K562 (cell line): ENCODE results near the gene NPAS2. TPM values are rescaled to one million over a fixed set of nuclear protein-coding genes. Genes with fewer than 3 reads are reported as not detected.

Experiments
- ATAC-seq: fragments of 200-7000 bp; cut with Tn5 transposase; 3 replicates; pipeline ENCODE4 v1.9.1; 2020; ENCODE audit warnings: moderate library complexity
- BruUV-seq: library from RNA; stranded (reverse); fragments of 400-500 nt; replicated peaks from 2 replicates; lab custom pipeline; 2021; lab: Mats Ljungman, UMichigan
- CTCF ChIA-PET: fragments of 300-600 bp; formaldehyde crosslinking; extraction: SDS; loops from one replicate; lab custom pipeline; 2021; ENCODE audit warnings: low intra/inter-chr PET ratio; lab: Yijun Ruan, JAX
- POLR2A ChIA-PET: fragments of 300-600, 350-650 bp; sonication (Branson Sonifier 250); formaldehyde crosslinking; extraction: SDS; loops from one replicate; lab custom pipeline; 2021; ENCODE audit warnings: antibody characterized with exemption, inconsistent platforms; lab: Yijun Ruan, JAX
- DNase-seq, 4 experiments: peaks; one replicate each; pipeline versions ENCODE4 v3.0.0 to v3.0.0-alpha.2; 2011 to 2018; ENCODE audit warnings: low spot score in 3 of 4, mixed read lengths in 3 of 4; ENCODE audit errors: extremely low read depth in 1 of 4
- FAIRE-seq: peaks from 2 replicates; lab custom pipeline; 2011; peaks lifted over from hg19 to GRCh38; lab: Jason Lieb, UNC
- H2AFZ ChIP-seq: 2 replicates; pipeline ENCODE4 v1.6.0; 2011; ENCODE audit warnings: low read depth, low read length, control low read depth, inconsistent platforms
- H3K27ac ChIP-seq: fragments of 200-600 bp; 3 replicates; pipeline ENCODE4 v1.8.0; 2011; ENCODE audit warnings: low read depth, mild to moderate bottlenecking, control low read depth, inconsistent platforms, low read length, moderate library complexity, mixed read lengths; ENCODE audit errors: extremely low read depth
- H3K27me3 ChIP-seq, 2 experiments: fragments of 300-600 bp in 1 of 2; 2 replicates in 1 of 2; 3 replicates in 1 of 2; pipeline versions ENCODE4 v1.6.0 to v1.8.0; 2011; ENCODE audit warnings: inconsistent platforms in 2 of 2, low read length in 2 of 2, mild to moderate bottlenecking in 1 of 2, mixed read lengths in 1 of 2, moderate library complexity in 1 of 2; ENCODE audit not compliant: control insufficient read depth in 2 of 2, insufficient read depth in 2 of 2
- H3K36me3 ChIP-seq: fragments of 300-600 bp; 3 replicates; pipeline ENCODE4 v1.8.0; 2011; ENCODE audit warnings: mild to moderate bottlenecking, low read length, inconsistent platforms; ENCODE audit not compliant: control insufficient read depth, insufficient read depth
- H3K4me1 ChIP-seq, 2 experiments: fragments of 200-600 bp in 1 of 2; replicated peaks in 1 of 2; 2 replicates in 1 of 2; 3 replicates in 1 of 2; pipeline versions ENCODE4 v1.5.1 to v1.8.0; 2011; ENCODE audit warnings: inconsistent platforms in 2 of 2, low read length in 2 of 2, mild to moderate bottlenecking in 1 of 2, mixed read lengths in 1 of 2, moderate library complexity in 1 of 2; ENCODE audit not compliant: control insufficient read depth in 2 of 2, insufficient read depth in 2 of 2
- H3K4me2 ChIP-seq: 2 replicates; pipeline ENCODE4 v1.6.1; 2011; ENCODE audit warnings: low read length, control low read depth, inconsistent platforms, mixed read lengths; ENCODE audit not compliant: insufficient read depth
- H3K4me3 ChIP-seq: fragments of 200-600 bp; sonication (generic), shearing (Covaris generic); 2 replicates; pipeline ENCODE4 v1.5.1; 2016; ENCODE audit warnings: control low read depth, inconsistent platforms
- H3K79me2 ChIP-seq: fragments of 200-600 bp; 3 replicates; pipeline ENCODE4 v1.8.0; 2011; ENCODE audit warnings: low read length, inconsistent platforms; ENCODE audit not compliant: control insufficient read depth, insufficient read depth
- H3K9ac ChIP-seq, 2 experiments: 2 replicates each; pipeline versions ENCODE4 v1.6.0 to v1.6.1; 2011; ENCODE audit warnings: low read depth in 2 of 2, low read length in 2 of 2, control low read depth in 1 of 2, inconsistent platforms in 1 of 2, mild to moderate bottlenecking in 1 of 2, mixed read lengths in 1 of 2; ENCODE audit not compliant: insufficient read depth in 1 of 2
- H3K9me1 ChIP-seq: one replicate; pipeline ENCODE4 v1.6.0; 2011; ENCODE audit warnings: inconsistent platforms, mild to moderate bottlenecking, low read length, moderate library complexity; ENCODE audit not compliant: control insufficient read depth, insufficient read depth
- H3K9me3 ChIP-seq: replicated peaks from 2 replicates; pipeline ENCODE4 v1.5.1; 2011; ENCODE audit warnings: low read depth, low read length, inconsistent platforms; ENCODE audit not compliant: control insufficient read depth, insufficient read depth
- H4K20me1 ChIP-seq: replicated peaks from 2 replicates; pipeline ENCODE4 v1.6.1; 2011; ENCODE audit warnings: low read length, inconsistent platforms, mixed read lengths; ENCODE audit not compliant: control insufficient read depth, insufficient read depth
- BRF1 ChIP-seq: IDR thresholded peaks from 3 replicates; pipeline ENCODE4 v1.6.1; 2011; ENCODE audit warnings: borderline replicate concordance, mild to moderate bottlenecking; ENCODE audit not compliant: insufficient read length; ENCODE audit errors: extremely low read depth
- CREB3 ChIP-seq: fragments of 450-650 bp; conservative IDR thresholded peaks from 2 replicates; pipeline ENCODE4 v1.6.1; 2016; ENCODE audit warnings: missing genetic modification characterization, low read depth, mild to moderate bottlenecking, missing compliant biosample characterization, moderate library complexity
- DACH1 ChIP-seq: fragments of 450-650 bp; IDR thresholded peaks from 2 replicates; pipeline ENCODE4 v1.6.1; 2018; ENCODE audit not compliant: partially characterized antibody
- E2F6 ChIP-seq, 2 experiments: IDR thresholded peaks; 2 replicates each; pipeline ENCODE4 v1.6.1; 2011; ENCODE audit warnings: borderline replicate concordance in 1 of 2, control low read depth in 1 of 2, low read depth in 1 of 2, low read length in 1 of 2, mild to moderate bottlenecking in 1 of 2, mixed read lengths in 1 of 2, moderate library complexity in 1 of 2; ENCODE audit not compliant: insufficient read depth in 1 of 2, insufficient read length in 1 of 2, poor library complexity in 1 of 2, severe bottlenecking in 1 of 2; ENCODE audit errors: extremely low read depth in 1 of 2
- GABPA ChIP-seq: fragments of 200-800 bp; sonication (Bioruptor generic); conservative IDR thresholded peaks from 2 replicates; pipeline ENCODE4 v1.6.1; 2016; ENCODE audit warnings: low read depth, missing genetic modification characterization, missing compliant biosample characterization
- ILK ChIP-seq: fragments of 450-650 bp; IDR thresholded peaks from 2 replicates; pipeline ENCODE4 v1.6.1; 2016; ENCODE audit warnings: missing genetic modification characterization, low read depth, mild to moderate bottlenecking, missing compliant biosample characterization, moderate library complexity, borderline replicate concordance
- KAT7 ChIP-seq: sonication (generic); formaldehyde crosslinking; IDR thresholded peaks from 2 replicates; pipeline ENCODE4 v1.8.0; 2022; ENCODE audit warnings: missing genetic modification reagents, mild to moderate bottlenecking, borderline replicate concordance
- RUNX1 ChIP-seq: sonication (generic); IDR thresholded peaks from 2 replicates; pipeline ENCODE4 v1.6.1; 2016; ENCODE audit warnings: antibody characterized with exemption, low read depth
- STAT5B ChIP-seq: fragments of 250-450 bp; sonication (Bioruptor Pico); IDR thresholded peaks from 2 replicates; pipeline ENCODE4 v1.8.0; 2021; ENCODE audit warnings: mild to moderate bottlenecking, inconsistent platforms
- TOE1 ChIP-seq, 2 experiments: fragments of 450-650 bp in 1 of 2; sonication (generic) in 1 of 2; formaldehyde crosslinking in 1 of 2; IDR thresholded peaks; 2 replicates each; pipeline versions ENCODE4 v1.7.1 to v1.8.0; 2016 to 2022; ENCODE audit warnings: borderline replicate concordance in 2 of 2, mild to moderate bottlenecking in 2 of 2, antibody characterized with exemption in 1 of 2, inconsistent platforms in 1 of 2, low read depth in 1 of 2, missing genetic modification reagents in 1 of 2, moderate library complexity in 1 of 2
- U2AF1 ChIP-seq: fragments of 200-400 bp; formaldehyde crosslinking; optimal IDR thresholded peaks from 2 replicates; pipeline ENCODE3; 2017; ENCODE audit warnings: mild to moderate bottlenecking, low read depth, low read length, moderate library complexity
- ZNF174 ChIP-seq: fragments of 250-450 bp; sonication (Bioruptor Pico); IDR thresholded peaks from 2 replicates; pipeline ENCODE4 v1.4.0; 2020; ENCODE audit warnings: mild to moderate bottlenecking
- ZNF644 ChIP-seq: fragments of 200-800 bp; sonication (Bioruptor generic); IDR thresholded peaks from 2 replicates; pipeline ENCODE4 v1.6.1; 2016; ENCODE audit warnings: low read depth, missing genetic modification characterization, missing compliant biosample characterization
- WGBS: fragments of 100-300 bp; shearing (Covaris generic); methylation state at CpG from one replicate; pipeline ENCODE4 v1.1.6; 2016; ENCODE audit warnings: low coverage, mixed read lengths; ENCODE audit not compliant: insufficient coverage; ENCODE audit errors: missing lambda C conversion rate; 5-methylcytosine and 5-hydroxymethylcytosine counted together
- in situ Hi-C: fragments of 300-500 bp; cut with MboI; formaldehyde crosslinking; loops from 4 replicates; pipeline ENCODE4 v1.15.0; 2018; ENCODE audit warnings: inconsistent platforms, mixed read lengths
- intact Hi-C: fragments of 100-400 bp; cut with micrococcal nuclease; formaldehyde crosslinking; loops from 2 replicates; pipeline ENCODE4 v1.14.2; 2022
- polyA plus RNA-seq, 8 experiments: library from polyadenylated mRNA; depleted of rRNA in 4 of 8; stranded (reverse) in 5 of 8; unstranded in 3 of 8; fragments of >200 nt; fragmentation: Nextera tagmentation in 2 of 8; fragmentation: Illumina TruSeq in 1 of 8; extraction: Ambion mirVana in 2 of 8; extraction: Trizol in 1 of 8; gene quantifications; 2 replicates each; pipeline versions ENCODE4 v1.2.1 to v1.2.3, GENCODE V29; 2011 to 2014; ENCODE audit warnings: inconsistent platforms in 1 of 8, missing spikeins in 1 of 8
- total RNA-seq, 7 experiments: library from RNA; depleted of rRNA in 6 of 7; stranded (reverse); fragments of >200 nt in 6 of 7; fragmentation: Illumina TruSeq in 2 of 7; extraction: Trizol in 2 of 7; gene quantifications; 2 replicates each; pipeline versions ENCODE4 v1.2.1 to v1.2.3, GENCODE V29; 2011 to 2021; ENCODE audit warnings: low replicate concordance in 1 of 7
- TF ChIP-seq, protein P1 (sequence below): fragments of 450-650 bp; IDR thresholded peaks from 2 replicates; pipeline ENCODE4 v1.6.1; 2016; ENCODE audit warnings: mild to moderate bottlenecking

Gene NPAS2
- total and polyA plus RNA-seq, 9 of the 15 experiments (the other 6 are each of a cell fraction or from before 2014, with no cell fraction given), result 0.06 to 0.29 (median 0.07) TPM; not detected in 5

- peak within 1 kb of the TSS; percentile 83 to 99 for H3K9ac ChIP-seq
- peaks cover 45% of the 10 kb centered on the region for H3K36me3 ChIP-seq
- FAIRE-seq, result peak; percentile 95
- ATAC-seq, result peak; percentile 94
- no TSS peak for BruUV-seq
- H3K9me1 ChIP-seq, result no peaks in the 10 kb centered on the region
- POLR2A ChIA-PET, result interaction anchor here (0.5 to 2.5 kb wide), 37 partner anchors 10 to 711 kb away, joined by 3 to 17 read pairs (median 3); partner anchors contain the start of genes CNOT11 and RNF149
- in situ Hi-C loops, result no loop called here
- H3K4me3 ChIP-seq, result peak within 1 kb of the TSS; percentile 86
- CTCF ChIA-PET, result no interaction called here
- H3K9me3 ChIP-seq, result no peaks in the 10 kb centered on the region
- peak within 1 kb of the TSS; percentile 94 for H3K4me2 ChIP-seq
- intact Hi-C loops, result no loop called here
- peaks cover 48% of the 10 kb centered on the region for H3K79me2 ChIP-seq
- 14% methylated on average over 40 of the region's 59 CpGs for WGBS
- peaks cover 18% of the 10 kb centered on the region in 2 experiments; a peak in 4 of 5 replicates for H3K4me1 ChIP-seq
- H4K20me1 ChIP-seq, result peaks cover 18% of the 10 kb centered on the region; the same call in 1 of the 2 replicates
- H3K27me3 ChIP-seq, result peaks cover 3 to 7% of the 10 kb centered on the region in 2 experiments; a peak in 2 of 5 replicates
- peak within 1 kb of the TSS; percentile 85 for H3K27ac ChIP-seq
- DNase-seq, result peak; percentile 94 to 98 (median 96)
- peak within 1 kb of the TSS; percentile 97 for H2AFZ ChIP-seq
- no peak; the same call in 1 of the 2 replicates for TF ChIP-seq ZNF174
- TF ChIP-seq GABPA (tag), result peak; percentile 96
- no peak for TF ChIP-seq BRF1
- TF ChIP-seq, protein P1, sequence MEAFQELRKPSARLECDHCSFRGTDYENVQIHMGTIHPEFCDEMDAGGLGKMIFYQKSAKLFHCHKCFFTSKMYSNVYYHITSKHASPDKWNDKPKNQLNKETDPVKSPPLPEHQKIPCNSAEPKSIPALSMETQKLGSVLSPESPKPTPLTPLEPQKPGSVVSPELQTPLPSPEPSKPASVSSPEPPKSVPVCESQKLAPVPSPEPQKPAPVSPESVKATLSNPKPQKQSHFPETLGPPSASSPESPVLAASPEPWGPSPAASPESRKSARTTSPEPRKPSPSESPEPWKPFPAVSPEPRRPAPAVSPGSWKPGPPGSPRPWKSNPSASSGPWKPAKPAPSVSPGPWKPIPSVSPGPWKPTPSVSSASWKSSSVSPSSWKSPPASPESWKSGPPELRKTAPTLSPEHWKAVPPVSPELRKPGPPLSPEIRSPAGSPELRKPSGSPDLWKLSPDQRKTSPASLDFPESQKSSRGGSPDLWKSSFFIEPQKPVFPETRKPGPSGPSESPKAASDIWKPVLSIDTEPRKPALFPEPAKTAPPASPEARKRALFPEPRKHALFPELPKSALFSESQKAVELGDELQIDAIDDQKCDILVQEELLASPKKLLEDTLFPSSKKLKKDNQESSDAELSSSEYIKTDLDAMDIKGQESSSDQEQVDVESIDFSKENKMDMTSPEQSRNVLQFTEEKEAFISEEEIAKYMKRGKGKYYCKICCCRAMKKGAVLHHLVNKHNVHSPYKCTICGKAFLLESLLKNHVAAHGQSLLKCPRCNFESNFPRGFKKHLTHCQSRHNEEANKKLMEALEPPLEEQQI, result peak; percentile 71; the same call in 1 of the 2 replicates
- no peak for TF ChIP-seq ILK
- peak; percentile 84; the same call in 1 of the 2 replicates for TF ChIP-seq CREB3 (tag)
- TF ChIP-seq KAT7, result peak; percentile 94
- TF ChIP-seq DACH1, result no peak
- TF ChIP-seq TOE1 (IDR thresholded peaks at IDR 0.05; ENCODE audit: borderline replicate concordance), result peak; percentile 66; the same call in 1 of the 2 replicates
- peak; percentile 99 for TF ChIP-seq TOE1 (CRISPR knock-in tag; IDR thresholded peaks at IDR 0.05; ENCODE audit: borderline replicate concordance, low read depth)
- peak; percentile 86 for TF ChIP-seq ZNF644 (tag)
- TF ChIP-seq RUNX1, result no peak
- TF ChIP-seq U2AF1, result no peak
- TF ChIP-seq STAT5B (CRISPR knock-in tag), result no peak
- peak; percentile 100 for TF ChIP-seq E2F6 (IDR thresholded peaks at IDR 0.05; ENCODE audit: borderline replicate concordance in 1 of 2, extremely low read depth in 1 of 2, insufficient read depth in 1 of 2, insufficient read length in 1 of 2, low read depth in 1 of 2, low read length in 1 of 2, poor library complexity in 1 of 2, severe bottlenecking in 1 of 2)
Measured at GRCh38 chr2:101001691-101002561, 182.0 kb downstream of the NPAS2 start, which contains the start of gene RPL31. RPL31 (plus strand) TSS chr2:101002289; CDS start chr2:101002702, 413 bp downstream.
